ENCODE results near the gene CLIC4. TPM values are rescaled to one million over a fixed set of nuclear protein-coding genes. Genes with fewer than 3 reads are reported as not detected.

CLIC4 gene
- total and polyA plus RNA-seq, 2 of the 8 experiments (the other 6 are each of a cell fraction or from before 2014, with no cell fraction given), result 77.5 to 293 TPM

DNA sequence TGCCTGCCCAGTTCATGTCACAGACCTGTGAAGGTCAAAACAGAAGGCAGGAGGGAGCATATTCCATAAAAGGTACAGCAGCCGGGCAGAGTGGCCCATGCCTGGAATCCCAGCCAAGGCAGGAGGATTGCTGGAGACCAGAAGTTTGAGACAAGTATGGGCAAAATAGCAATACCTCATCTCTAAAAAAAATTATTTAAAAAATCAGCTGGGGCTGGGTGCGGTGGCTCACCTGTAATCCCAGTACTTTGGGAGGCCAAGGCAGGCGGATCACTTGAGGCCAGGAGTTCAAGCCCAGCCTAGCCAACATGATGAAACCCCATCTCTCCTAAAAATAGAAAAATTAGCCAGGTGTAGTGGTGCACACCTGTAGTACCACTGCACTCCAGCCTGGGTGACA lies 120.3 kb downstream of the CLIC4 start (continued):
- TF ChIP-seq, protein P1, sequence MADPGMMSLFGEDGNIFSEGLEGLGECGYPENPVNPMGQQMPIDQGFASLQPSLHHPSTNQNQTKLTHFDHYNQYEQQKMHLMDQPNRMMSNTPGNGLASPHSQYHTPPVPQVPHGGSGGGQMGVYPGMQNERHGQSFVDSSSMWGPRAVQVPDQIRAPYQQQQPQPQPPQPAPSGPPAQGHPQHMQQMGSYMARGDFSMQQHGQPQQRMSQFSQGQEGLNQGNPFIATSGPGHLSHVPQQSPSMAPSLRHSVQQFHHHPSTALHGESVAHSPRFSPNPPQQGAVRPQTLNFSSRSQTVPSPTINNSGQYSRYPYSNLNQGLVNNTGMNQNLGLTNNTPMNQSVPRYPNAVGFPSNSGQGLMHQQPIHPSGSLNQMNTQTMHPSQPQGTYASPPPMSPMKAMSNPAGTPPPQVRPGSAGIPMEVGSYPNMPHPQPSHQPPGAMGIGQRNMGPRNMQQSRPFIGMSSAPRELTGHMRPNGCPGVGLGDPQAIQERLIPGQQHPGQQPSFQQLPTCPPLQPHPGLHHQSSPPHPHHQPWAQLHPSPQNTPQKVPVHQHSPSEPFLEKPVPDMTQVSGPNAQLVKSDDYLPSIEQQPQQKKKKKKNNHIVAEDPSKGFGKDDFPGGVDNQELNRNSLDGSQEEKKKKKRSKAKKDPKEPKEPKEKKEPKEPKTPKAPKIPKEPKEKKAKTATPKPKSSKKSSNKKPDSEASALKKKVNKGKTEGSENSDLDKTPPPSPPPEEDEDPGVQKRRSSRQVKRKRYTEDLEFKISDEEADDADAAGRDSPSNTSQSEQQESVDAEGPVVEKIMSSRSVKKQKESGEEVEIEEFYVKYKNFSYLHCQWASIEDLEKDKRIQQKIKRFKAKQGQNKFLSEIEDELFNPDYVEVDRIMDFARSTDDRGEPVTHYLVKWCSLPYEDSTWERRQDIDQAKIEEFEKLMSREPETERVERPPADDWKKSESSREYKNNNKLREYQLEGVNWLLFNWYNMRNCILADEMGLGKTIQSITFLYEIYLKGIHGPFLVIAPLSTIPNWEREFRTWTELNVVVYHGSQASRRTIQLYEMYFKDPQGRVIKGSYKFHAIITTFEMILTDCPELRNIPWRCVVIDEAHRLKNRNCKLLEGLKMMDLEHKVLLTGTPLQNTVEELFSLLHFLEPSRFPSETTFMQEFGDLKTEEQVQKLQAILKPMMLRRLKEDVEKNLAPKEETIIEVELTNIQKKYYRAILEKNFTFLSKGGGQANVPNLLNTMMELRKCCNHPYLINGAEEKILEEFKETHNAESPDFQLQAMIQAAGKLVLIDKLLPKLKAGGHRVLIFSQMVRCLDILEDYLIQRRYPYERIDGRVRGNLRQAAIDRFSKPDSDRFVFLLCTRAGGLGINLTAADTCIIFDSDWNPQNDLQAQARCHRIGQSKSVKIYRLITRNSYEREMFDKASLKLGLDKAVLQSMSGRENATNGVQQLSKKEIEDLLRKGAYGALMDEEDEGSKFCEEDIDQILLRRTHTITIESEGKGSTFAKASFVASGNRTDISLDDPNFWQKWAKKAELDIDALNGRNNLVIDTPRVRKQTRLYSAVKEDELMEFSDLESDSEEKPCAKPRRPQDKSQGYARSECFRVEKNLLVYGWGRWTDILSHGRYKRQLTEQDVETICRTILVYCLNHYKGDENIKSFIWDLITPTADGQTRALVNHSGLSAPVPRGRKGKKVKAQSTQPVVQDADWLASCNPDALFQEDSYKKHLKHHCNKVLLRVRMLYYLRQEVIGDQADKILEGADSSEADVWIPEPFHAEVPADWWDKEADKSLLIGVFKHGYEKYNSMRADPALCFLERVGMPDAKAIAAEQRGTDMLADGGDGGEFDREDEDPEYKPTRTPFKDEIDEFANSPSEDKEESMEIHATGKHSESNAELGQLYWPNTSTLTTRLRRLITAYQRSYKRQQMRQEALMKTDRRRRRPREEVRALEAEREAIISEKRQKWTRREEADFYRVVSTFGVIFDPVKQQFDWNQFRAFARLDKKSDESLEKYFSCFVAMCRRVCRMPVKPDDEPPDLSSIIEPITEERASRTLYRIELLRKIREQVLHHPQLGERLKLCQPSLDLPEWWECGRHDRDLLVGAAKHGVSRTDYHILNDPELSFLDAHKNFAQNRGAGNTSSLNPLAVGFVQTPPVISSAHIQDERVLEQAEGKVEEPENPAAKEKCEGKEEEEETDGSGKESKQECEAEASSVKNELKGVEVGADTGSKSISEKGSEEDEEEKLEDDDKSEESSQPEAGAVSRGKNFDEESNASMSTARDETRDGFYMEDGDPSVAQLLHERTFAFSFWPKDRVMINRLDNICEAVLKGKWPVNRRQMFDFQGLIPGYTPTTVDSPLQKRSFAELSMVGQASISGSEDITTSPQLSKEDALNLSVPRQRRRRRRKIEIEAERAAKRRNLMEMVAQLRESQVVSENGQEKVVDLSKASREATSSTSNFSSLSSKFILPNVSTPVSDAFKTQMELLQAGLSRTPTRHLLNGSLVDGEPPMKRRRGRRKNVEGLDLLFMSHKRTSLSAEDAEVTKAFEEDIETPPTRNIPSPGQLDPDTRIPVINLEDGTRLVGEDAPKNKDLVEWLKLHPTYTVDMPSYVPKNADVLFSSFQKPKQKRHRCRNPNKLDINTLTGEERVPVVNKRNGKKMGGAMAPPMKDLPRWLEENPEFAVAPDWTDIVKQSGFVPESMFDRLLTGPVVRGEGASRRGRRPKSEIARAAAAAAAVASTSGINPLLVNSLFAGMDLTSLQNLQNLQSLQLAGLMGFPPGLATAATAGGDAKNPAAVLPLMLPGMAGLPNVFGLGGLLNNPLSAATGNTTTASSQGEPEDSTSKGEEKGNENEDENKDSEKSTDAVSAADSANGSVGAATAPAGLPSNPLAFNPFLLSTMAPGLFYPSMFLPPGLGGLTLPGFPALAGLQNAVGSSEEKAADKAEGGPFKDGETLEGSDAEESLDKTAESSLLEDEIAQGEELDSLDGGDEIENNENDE (IDR thresholded peaks at IDR 0.05; ENCODE audit: insufficient replicate concordance, low read length), result no peak
- no peak for TF ChIP-seq RFX5 (IDR thresholded peaks at IDR 0.05; ENCODE audit: borderline replicate concordance, low read depth, low read length)
- TF ChIP-seq CEBPB (IDR thresholded peaks at IDR 0.05; ENCODE audit: low read depth, low read length), result no peak
- TF ChIP-seq POU5F1 (IDR thresholded peaks at IDR 0.05; ENCODE audit: low read depth, low read length), result no peak
- no peak for TF ChIP-seq SP2 (IDR thresholded peaks at IDR 0.05; ENCODE audit: low read length)
